CD4-positive, alpha-beta T cell treated with Interleukin-4 for 4 hours (primary cell): ENCODE measurements around the gene IFT20.
"Not testable (repeated sequence)": the region's sequence is repeated elsewhere in the genome, so short reads cannot be mapped to it uniquely, and the experiment has no call there.

Experiments used
- DNase-seq: peaks from one replicate; pipeline ENCODE4 v3.0.0-alpha.2; 2020

Gene IFT20

GRCh38 chr17:28363776-28364650, 28.7 kb upstream of the IFT20 start:
- DNase-seq, result no peak

- DNase-seq, result no peak
Measured at GRCh38 chr17:28363186-28363585, 27.9 kb upstream of the IFT20 start.

- no peak for DNase-seq
Measured at GRCh38 chr17:28357901-28358197, 22.6 kb upstream of the IFT20 start.

GRCh38 chr17:28357061-28357900, 22.0 kb upstream of the IFT20 start, which contains the start of gene POLDIP2:
POLDIP2 (minus strand) TSS chr17:28357527; CDS start chr17:28357448, 79 bp downstream.
- DNase-seq, result peak; percentile 95

GRCh38 chr17:28350271-28350670, 15.0 kb upstream of the IFT20 start:
- DNase-seq, result no peak

- DNase-seq, result no peak
Measured at GRCh38 chr17:28348979-28349378, 13.7 kb upstream of the IFT20 start.

- DNase-seq, result no peak
Measured at GRCh38 chr17:28347261-28347891, 12.1 kb upstream of the IFT20 start.

GRCh38 chr17:28346746-28347246, 11.5 kb upstream of the IFT20 start:
- no peak for DNase-seq

- DNase-seq, result no peak
Measured at GRCh38 chr17:28346199-28346580, 10.9 kb upstream of the IFT20 start.

- no peak for DNase-seq
Measured at GRCh38 chr17:28345419-28346198, 10.3 kb upstream of the IFT20 start.

GRCh38 chr17:28344435-28344901, 9.2 kb upstream of the IFT20 start:
- no peak for DNase-seq

- no peak for DNase-seq
Measured at GRCh38 chr17:28344011-28344410, 8.7 kb upstream of the IFT20 start.

- DNase-seq, result no peak
Measured at GRCh38 chr17:28343491-28343932, 8.2 kb upstream of the IFT20 start.

- no peak for DNase-seq
Measured at GRCh38 chr17:28342313-28342712, 7.0 kb upstream of the IFT20 start.

GRCh38 chr17:28341516-28341915, 6.2 kb upstream of the IFT20 start:
- no peak for DNase-seq

- no peak for DNase-seq
Measured at GRCh38 chr17:28340374-28340773, 5.1 kb upstream of the IFT20 start.

GRCh38 chr17:28339431-28339830, 4.2 kb upstream of the IFT20 start:
- DNase-seq, result no peak

- not testable (repeated sequence) for DNase-seq
Measured at GRCh38 chr17:28338769-28339212, 3.5 kb upstream of the IFT20 start.

GRCh38 chr17:28338056-28338768, 2.9 kb upstream of the IFT20 start:
- no peak for DNase-seq

- no peak for DNase-seq
Measured at GRCh38 chr17:28335959-28336871, 943 bp upstream of the IFT20 start.
